HG03565 (cell line): ENCODE measurements around the gene EHD3.

Source experiments
- ATAC-seq: cut with Tn5 transposase; IDR thresholded peaks from one replicate; pipeline ENCODE4 v1.9.1; 2021; ENCODE audit warnings: mild to moderate bottlenecking, moderate library complexity; ENCODE audit not compliant: unreplicated experiment

EHD3 gene

GRCh38 chr2:31233741-31234682 lies at the start of gene EHD3:
Gene EHD3, plus strand, starts transcription at chr2:31234152. Its CDS starts 470 bp downstream, at chr2:31234622.
- ATAC-seq, result peak; percentile 96

GRCh38 chr2:31187166-31187565 lies 46.8 kb upstream of the EHD3 start:
- ATAC-seq, result no peak

GRCh38 chr2:31188131-31188530 lies 45.8 kb upstream of the EHD3 start:
- ATAC-seq, result no peak

GRCh38 chr2:31189141-31189540 lies 44.8 kb upstream of the EHD3 start:
- ATAC-seq, result no peak

GRCh38 chr2:31190188-31190587 lies 43.8 kb upstream of the EHD3 start:
- no peak for ATAC-seq

GRCh38 chr2:31191931-31192330 lies 42.0 kb upstream of the EHD3 start:
- no peak for ATAC-seq

- ATAC-seq, result no peak
These were observed 41.6 kb upstream of the EHD3 start for GRCh38 chr2:31192396-31192795.

- no peak for ATAC-seq
These were observed 41.0 kb upstream of the EHD3 start for GRCh38 chr2:31192851-31193392.

GRCh38 chr2:31193806-31194205 lies 40.1 kb upstream of the EHD3 start:
- ATAC-seq, result no peak

- ATAC-seq, result no peak
These were observed 37.3 kb upstream of the EHD3 start for GRCh38 chr2:31196622-31197021.

- ATAC-seq, result no peak
These were observed 36.8 kb upstream of the EHD3 start for GRCh38 chr2:31197166-31197565.

- no peak for ATAC-seq
These were observed 36.3 kb upstream of the EHD3 start for GRCh38 chr2:31197669-31198068.

GRCh38 chr2:31199206-31199605 lies 34.7 kb upstream of the EHD3 start:
- no peak for ATAC-seq

- ATAC-seq, result no peak
These were observed 33.0 kb upstream of the EHD3 start for GRCh38 chr2:31200972-31201371.

- no peak for ATAC-seq
These were observed 31.9 kb upstream of the EHD3 start for GRCh38 chr2:31202041-31202440.

- ATAC-seq, result no peak
These were observed 31.1 kb upstream of the EHD3 start for GRCh38 chr2:31202833-31203232.

GRCh38 chr2:31203916-31204315 lies 30.0 kb upstream of the EHD3 start:
- no peak for ATAC-seq

- ATAC-seq, result no peak
These were observed 29.2 kb upstream of the EHD3 start for GRCh38 chr2:31204783-31205182.

GRCh38 chr2:31205186-31205585 lies 28.8 kb upstream of the EHD3 start:
- ATAC-seq, result no peak

- no peak for ATAC-seq
These were observed 28.3 kb upstream of the EHD3 start for GRCh38 chr2:31205613-31206012.

- ATAC-seq, result peak; percentile 49
These were observed 26.2 kb upstream of the EHD3 start for GRCh38 chr2:31207790-31208189.

GRCh38 chr2:31208240-31208639 lies 25.7 kb upstream of the EHD3 start:
- ATAC-seq, result no peak
